Fibroblast of skin of abdomen (primary cell): Measurements from ENCODE around the gene ARF3. TPM values are rescaled to one million over a fixed set of nuclear protein-coding genes. Genes with fewer than 3 reads are reported as not detected.

Experiments
- DNase-seq: peaks from one replicate; pipeline ENCODE4 v3.0.0-alpha.2; 2013
- polyA plus RNA-seq, 2 experiments: library from polyadenylated mRNA; unstranded; fragments of 120-200 nt; gene quantifications; one replicate each; pipeline ENCODE4 v1.2.1, GENCODE V29; 2013; ENCODE audit not compliant: insufficient read length in 2 of 2

The ARF3 gene
- polyA plus RNA-seq (2013, experiment 1 of 2; ENCODE audit: insufficient read length) = 127 TPM
- polyA plus RNA-seq (2013, experiment 2 of 2; ENCODE audit: insufficient read length) = 127 TPM

GRCh38 chr12:48957141-48958048, at the start of gene ARF3:
TSS of gene ARF3 (minus strand) at chr12:48957487. CDS start at chr12:48941095, 16,392 bp downstream.
- peak; percentile 94 for DNase-seq

DNA sequence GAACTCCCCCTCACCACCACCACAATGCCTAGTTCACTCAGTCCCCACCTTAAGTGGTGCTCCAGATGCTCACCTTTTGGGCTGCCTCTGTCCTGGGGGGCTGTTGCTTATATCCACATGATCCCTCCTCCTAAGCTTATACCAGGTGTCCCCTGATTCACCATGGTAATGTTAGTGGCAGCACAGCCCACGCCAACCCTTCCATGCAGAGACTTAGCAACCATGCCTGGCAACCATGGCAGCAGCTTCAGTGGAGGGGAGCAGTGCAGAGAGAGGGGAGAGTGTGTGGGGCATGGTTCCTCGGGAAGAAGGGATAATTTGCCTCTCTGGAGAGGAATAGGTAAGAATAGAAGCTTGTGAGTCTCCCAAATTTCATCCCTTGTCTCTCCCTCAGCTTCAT, 43.1 kb upstream of the ARF3 start:
- no peak for DNase-seq

DNA sequence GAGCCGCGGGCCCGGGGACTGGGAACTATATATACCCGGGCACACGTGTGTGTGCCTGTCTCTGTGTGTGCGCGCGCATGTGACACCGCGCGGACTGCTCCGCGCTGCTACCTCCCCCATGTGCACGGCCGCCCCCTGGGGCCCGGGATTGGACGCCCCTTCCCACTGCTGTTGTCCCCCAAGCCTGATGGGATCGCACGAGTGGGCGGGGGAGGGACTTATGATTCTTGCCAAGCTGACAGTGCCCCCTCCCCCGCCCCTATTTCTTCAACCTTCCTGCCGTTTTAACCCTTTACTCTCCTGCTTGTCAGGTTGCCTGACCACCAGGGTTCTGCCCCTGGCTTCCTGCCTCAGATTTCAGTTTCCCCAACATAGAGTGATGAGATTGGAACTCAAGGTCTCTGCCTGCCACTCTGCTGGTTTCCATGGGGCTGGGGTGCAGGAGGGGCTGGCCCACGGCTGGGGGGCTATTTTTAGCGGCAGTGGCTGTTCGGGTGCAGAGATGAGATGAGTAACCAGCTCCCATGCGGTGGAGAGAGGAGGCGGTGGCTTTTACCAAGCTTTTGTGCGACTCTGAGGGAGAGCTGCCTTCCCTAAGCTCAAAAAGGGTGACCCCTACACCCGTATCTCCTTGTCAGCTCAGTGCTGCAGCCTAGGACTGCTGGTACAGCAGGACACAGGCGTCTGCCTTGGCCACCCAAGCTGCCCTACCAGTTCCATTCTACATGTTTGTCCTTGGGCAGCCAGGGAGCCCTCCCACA, 42.3 kb upstream of the ARF3 start, which contains the start of gene DDN:
Gene DDN, minus strand, starts transcription at position 5 of the 761 bp plus-strand sequence. CDS start 88 bp downstream, outside the sequence.
- DNase-seq = peak; percentile 50

DNA sequence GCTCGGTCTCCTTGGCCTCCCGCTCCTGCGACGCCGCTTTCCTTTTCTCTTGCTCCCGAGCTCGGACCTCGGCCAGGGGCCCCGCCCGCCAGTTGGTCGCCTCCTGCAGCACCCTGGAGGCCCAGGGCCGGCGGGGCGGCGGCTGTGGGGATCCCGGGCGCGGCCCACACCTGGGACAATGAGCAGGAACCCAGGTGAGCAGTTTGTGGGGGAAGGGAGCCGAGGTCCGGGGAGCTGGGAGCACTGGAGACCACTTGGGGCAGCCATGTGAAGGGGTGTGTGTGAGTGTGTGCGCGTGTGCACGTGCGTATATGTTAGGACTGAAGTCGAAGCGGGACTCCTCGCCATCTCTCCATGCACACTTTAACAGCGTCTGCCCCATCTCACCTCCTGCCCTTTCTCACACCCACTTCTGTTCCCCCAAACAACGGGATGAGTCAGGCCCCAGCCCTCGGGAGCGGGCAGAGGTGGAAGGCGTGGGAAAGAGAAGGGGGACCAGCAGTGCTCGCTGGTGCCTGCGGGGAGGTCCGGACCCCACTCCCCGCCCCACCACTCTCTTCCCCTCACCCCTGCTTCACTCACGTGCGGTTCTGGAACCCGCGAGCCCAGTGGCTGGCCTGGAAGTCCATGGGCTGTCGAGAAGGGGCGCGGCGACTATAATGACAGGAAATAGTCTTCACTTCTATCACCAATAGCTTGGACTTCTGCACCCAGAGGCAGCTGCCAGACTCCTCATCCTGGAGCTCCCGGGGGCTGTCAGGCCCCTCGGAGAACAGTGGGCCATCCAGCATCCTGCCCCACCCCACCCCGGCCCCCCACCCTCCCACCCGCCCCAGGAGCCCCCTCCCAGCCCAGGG, 41.4 kb upstream of the ARF3 start:
- no peak for DNase-seq

GRCh38 chr12:48997719-48998496, 40.6 kb upstream of the ARF3 start:
- no peak for DNase-seq

- DNase-seq = peak; percentile 68
Observed at GRCh38 chr12:48996794-48997718, 39.8 kb upstream of the ARF3 start.

DNA sequence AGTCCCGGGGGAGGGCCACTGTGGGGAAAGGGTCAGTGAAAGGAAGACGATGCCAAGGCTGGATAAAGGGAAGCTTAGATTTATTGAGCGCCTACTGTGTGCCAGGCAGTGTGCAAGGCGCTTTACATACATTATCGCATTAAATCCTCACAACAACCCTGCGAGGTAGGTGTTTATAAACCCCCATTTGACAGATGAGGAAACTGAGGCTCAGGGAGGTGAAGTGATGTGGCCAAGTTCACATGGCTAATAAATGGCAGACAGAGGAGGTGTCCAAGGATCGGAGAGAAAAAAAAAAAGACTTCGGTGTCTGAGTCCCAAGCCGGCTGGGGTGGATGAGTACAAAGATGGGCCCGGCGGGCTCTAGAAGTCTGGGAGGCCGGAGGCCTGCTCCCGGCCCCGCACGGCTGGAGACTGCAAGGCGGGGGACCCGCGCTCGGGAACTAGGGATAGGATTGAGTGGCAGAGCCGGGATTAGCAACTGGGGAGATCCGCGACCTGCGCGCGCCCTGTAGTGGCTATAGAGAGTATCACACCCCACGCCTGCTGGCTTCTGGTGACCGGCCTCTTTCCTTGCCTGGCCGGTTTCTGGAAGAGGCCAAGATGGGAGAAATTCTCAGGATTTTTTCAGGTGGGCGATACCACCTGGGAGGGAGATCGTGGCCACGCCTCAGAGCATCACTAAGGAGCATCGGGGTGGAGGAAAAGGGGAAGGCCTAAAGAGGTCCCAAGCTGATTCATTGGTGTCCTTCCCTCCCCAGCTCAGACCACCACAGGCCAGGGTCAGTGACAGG, 38.0 kb upstream of the ARF3 start:
- DNase-seq = peak; percentile 79

- DNase-seq = no peak
Observed at GRCh38 chr12:48994224-48995085, 37.2 kb upstream of the ARF3 start.

DNA sequence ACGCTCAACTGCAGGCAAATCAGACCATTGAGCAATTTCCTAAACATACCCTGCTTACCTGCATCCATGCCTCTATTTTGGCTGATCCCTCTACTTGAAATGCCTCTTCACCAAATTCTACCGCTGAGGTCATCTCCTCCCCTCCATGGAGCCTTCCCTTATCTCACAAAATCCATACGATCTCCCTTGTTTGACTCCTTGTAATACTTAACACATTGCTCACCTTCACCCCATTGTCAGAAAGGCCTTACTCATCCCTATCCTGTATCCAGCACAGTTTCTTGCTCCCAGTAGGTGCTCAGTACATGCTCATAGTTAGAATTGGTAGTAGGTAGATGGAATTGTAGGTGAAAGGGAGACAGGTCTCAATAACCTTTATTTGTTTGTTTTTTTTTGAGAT, 36.5 kb upstream of the ARF3 start:
- DNase-seq = no peak

GRCh38 chr12:48991247-48992050, 34.2 kb upstream of the ARF3 start:
- no peak for DNase-seq

DNA sequence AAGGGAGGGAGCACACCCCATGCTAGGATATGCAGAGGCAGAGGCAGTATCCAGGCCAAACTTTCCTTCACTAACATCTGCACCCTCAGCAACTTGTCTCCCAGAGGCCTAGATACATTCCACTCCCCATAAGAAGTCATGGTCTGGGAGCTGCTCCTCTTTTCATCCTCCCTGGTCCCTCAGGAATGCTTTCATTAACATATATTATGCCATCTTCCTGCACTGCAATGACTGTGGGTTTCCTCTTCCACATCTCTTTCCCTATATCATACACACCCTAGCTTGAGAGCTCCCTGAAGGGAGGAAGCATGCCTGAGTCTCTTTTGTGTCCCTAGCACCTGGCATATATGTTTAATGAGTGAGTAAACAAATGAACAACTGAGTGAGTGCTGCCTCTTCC, 33.3 kb upstream of the ARF3 start:
- no peak for DNase-seq

- DNase-seq = no peak
Observed at GRCh38 chr12:48988030-48988649, 30.9 kb upstream of the ARF3 start.

DNA sequence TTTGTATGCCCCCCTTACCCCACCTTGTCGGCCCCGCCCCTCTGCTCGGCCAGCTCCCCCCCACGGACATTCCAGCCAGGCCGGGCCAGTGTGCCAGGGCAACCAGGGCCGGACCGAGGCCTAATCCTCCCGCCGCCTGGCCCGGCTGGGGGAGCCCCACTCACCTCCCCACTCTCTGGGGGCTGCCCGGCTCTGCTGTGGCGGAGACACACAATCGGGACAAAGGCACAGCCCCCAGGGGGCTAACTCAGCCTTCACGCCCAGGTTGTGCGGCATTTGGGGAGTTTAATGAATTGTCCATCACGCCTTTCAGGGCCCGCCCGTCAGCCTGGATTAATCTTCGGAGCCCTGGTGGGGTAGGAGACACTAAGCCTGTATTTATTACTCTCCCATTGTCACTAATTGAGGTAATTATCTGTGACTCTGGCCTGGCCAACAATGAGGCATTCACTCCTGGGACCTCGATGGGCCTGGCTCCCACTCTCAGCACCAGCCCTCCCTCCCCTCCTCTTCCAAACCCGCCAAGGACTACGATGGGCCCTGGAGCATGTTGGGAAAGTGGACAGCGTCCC, 29.5 kb upstream of the ARF3 start:
- no peak for DNase-seq

GRCh38 chr12:48985901-48986300, 28.6 kb upstream of the ARF3 start:
- no peak for DNase-seq

- DNase-seq = no peak
Observed at GRCh38 chr12:48985475-48985897, 28.2 kb upstream of the ARF3 start.

GRCh38 chr12:48982397-48983080, 25.3 kb upstream of the ARF3 start:
- no peak for DNase-seq
